ENCODE data around the gene SEC14L5.

- TF ChIP-seq CTCF (IDR thresholded peaks at IDR 0.05; ENCODE audit: low read depth, low read length, poor library complexity, severe bottlenecking) (no peak), EZH2phosphoT487 (IDR thresholded peaks at IDR 0.05; ENCODE audit: borderline replicate concordance, low read length) (no peak)
Measured at GRCh38 chr16:5030251-5030870, 72.2 kb downstream of the SEC14L5 start.

Measured in DOHH2 (cell line).